ENCODE results near the gene CPNE1. TPM values are rescaled to one million over a fixed set of nuclear protein-coding genes. Genes with fewer than 3 reads are reported as not detected.

The CPNE1 gene
- total RNA-seq, 1 experiment from 2014 or later, result 222 TPM

GRCh38 chr20:35601990-35602389 lies 62.7 kb downstream of the CPNE1 start:
- Histone ChIP-seq H3K4me1 (ENCODE audit: insufficient read depth, low read length) (peaks cover 13% of the 10 kb centered on the region), H3K9ac (ENCODE audit: low read length) (no peak overlapping the region), H3K9me3 (ENCODE audit: low read length) (no peaks in the 10 kb centered on the region), H3K79me2 (ENCODE audit: low read length) (peaks cover 16% of the 10 kb centered on the region), H3K36me3 (ENCODE audit: low read depth, low read length) (no peaks in the 10 kb centered on the region; the same call in none of the 2 replicates), H3K27me3 (ENCODE audit: low read length) (no peaks in the 10 kb centered on the region), H2AFZ (ENCODE audit: low read length) (no peak overlapping the region), H3K27ac (ENCODE audit: low read length) (no peak overlapping the region), H3K4me2 (ENCODE audit: low read length) (no peak overlapping the region), H3K4me3 (ENCODE audit: low read length) (no peak overlapping the region), H3F3A (ENCODE audit: low read length, unreplicated experiment) (no peaks in the 10 kb centered on the region), H4K20me1 (ENCODE audit: low read length) (no peaks in the 10 kb centered on the region), H3K9me2 (replicated peaks; ENCODE audit: low read length) (no peaks in the 10 kb centered on the region)
- intact Hi-C loops (cut with micrococcal nuclease), result loop anchor here (5.0 kb wide), 1 partner anchor 35 kb away; no protein-coding TSS in a partner anchor
- ATAC-seq, result no peak
- CTCF ChIA-PET, result interaction anchor here (0.6 kb wide), 1 partner anchor 14 kb away, joined by 3 read pairs; the partner anchor contains the start of gene SPAG4
- no TSS peak for BruUV-seq (replicated peaks)
- DNase-seq, result no peak
- POLR2A ChIA-PET (ENCODE audit: unreplicated experiment), result no interaction called here
- TF ChIP-seq EZH2phosphoT487 (IDR thresholded peaks at IDR 0.05; ENCODE audit: borderline replicate concordance, low read length), result no peak
- no peak for TF ChIP-seq CTCF (conservative IDR thresholded peaks at IDR 0.05; ENCODE audit: low read depth, low read length)
- TF ChIP-seq EZH2 (IDR thresholded peaks at IDR 0.05; ENCODE audit: low read length, unreplicated experiment), result no peak

- Histone ChIP-seq H4K20me1 (ENCODE audit: low read length) (no peaks in the 10 kb centered on the region), H3K9me2 (replicated peaks; ENCODE audit: low read length) (no peaks in the 10 kb centered on the region), H3K27me3 (ENCODE audit: low read length) (no peaks in the 10 kb centered on the region), H2AFZ (ENCODE audit: low read length) (no peak overlapping the region), H3K9me3 (ENCODE audit: low read length) (no peaks in the 10 kb centered on the region), H3K79me2 (ENCODE audit: low read length) (peaks cover 9% of the 10 kb centered on the region), H3K36me3 (ENCODE audit: low read depth, low read length) (no peaks in the 10 kb centered on the region; the same call in none of the 2 replicates), H3K9ac (ENCODE audit: low read length) (no peak overlapping the region), H3K4me3 (ENCODE audit: low read length) (no peak overlapping the region), H3F3A (ENCODE audit: low read length, unreplicated experiment) (no peaks in the 10 kb centered on the region), H3K27ac (ENCODE audit: low read length) (no peak overlapping the region), H3K4me2 (ENCODE audit: low read length) (no peak overlapping the region), H3K4me1 (ENCODE audit: insufficient read depth, low read length) (peaks cover 6% of the 10 kb centered on the region)
- no peak for TF ChIP-seq EZH2phosphoT487 (IDR thresholded peaks at IDR 0.05; ENCODE audit: borderline replicate concordance, low read length)
- no peak for TF ChIP-seq CTCF (conservative IDR thresholded peaks at IDR 0.05; ENCODE audit: low read depth, low read length)
- TF ChIP-seq EZH2 (IDR thresholded peaks at IDR 0.05; ENCODE audit: low read length, unreplicated experiment), result no peak
- intact Hi-C loops (cut with micrococcal nuclease), result loop anchor here (5.0 kb wide), 1 partner anchor 34 kb away; no protein-coding TSS in a partner anchor
- POLR2A ChIA-PET (ENCODE audit: unreplicated experiment), result no interaction called here
- DNase-seq, result no peak
- ATAC-seq, result peak; percentile 45
- no TSS peak for BruUV-seq (replicated peaks)
- CTCF ChIA-PET, result interaction anchor here (0.5 kb wide), 1 partner anchor 117 kb away, joined by 3 read pairs; no protein-coding TSS in a partner anchor
Observed at GRCh38 chr20:35600993-35601973, 63.4 kb downstream of the CPNE1 start.
